ENCODE measurements around the gene ELMOD3. TPM values are rescaled to one million over a fixed set of nuclear protein-coding genes. Genes with fewer than 3 reads are reported as not detected.

The ELMOD3 gene
- total and polyA plus RNA-seq, 2 of the 8 experiments (the other 6 are each of a cell fraction or from before 2014, with no cell fraction given): 8.5 to 10.2 TPM

DNA sequence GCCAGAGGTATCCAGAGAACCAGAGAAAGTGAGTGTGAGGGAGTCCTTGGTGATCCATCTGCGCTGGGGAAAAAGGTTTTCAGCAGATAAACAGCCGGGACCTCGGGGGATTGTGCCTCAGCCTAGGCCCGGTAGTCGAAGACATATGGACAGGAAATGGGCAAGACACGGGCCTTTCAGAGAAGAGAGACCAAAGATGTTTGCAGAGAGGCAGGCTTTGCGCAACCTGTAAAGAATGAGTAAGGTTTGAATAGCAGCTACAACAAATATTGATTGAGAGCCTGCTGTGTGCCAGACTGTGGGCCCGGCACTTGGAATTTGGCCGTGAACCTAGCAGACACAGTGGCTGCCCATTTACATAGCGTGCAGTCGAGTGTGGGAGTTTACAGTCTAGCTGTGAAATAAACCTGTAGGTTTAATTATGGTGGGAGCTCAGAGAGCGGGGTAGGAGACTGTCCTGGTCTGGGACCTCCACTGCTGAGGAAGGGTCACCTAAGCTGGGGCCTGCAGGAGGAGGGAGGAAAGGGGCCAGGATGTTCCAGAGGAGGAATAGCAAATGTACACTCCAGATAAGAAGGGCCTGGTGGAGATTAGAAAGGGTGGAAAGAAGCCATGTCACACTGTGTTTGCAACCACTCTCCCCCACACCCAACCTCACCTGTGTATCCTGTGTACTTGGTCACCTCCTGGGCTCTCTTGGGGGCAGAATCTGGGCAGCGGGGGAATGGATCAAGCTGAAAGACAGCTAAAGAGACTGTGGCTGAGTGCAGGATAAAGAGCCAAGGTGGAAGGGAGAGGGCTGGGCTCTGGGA lies 66.9 kb downstream of the ELMOD3 start:
- Histone ChIP-seq H4K91ac (replicated peaks; ENCODE audit: insufficient read length, low read length) (peak overlapping the region; percentile 72), H3K9me3 (ENCODE audit: insufficient read depth in 2 of 2, low read depth in 1 of 2, low read length in 1 of 2) (no peaks in the 10 kb centered on the region), H3K23me2 (ENCODE audit: low read depth, low read length) (peaks cover 2% of the 10 kb centered on the region; the same call in 1 of the 2 replicates), H3K4me3 (ENCODE audit: extremely low read depth in 1 of 4, insufficient read depth in 2 of 4, low read depth in 3 of 4, low read length in 4 of 4) (no peak overlapping the region), H2BK15ac (ENCODE audit: low read length) (no peak overlapping the region), H2BK120ac (replicated peaks; ENCODE audit: low read depth, low read length) (no peak overlapping the region), H3K79me2 (ENCODE audit: control insufficient read depth in 1 of 2, insufficient read depth in 2 of 2, low read length in 2 of 2) (no peaks in the 10 kb centered on the region), H2AK5ac (ENCODE audit: low read depth, low read length) (no peak overlapping the region), H2BK12ac (ENCODE audit: low read depth, low read length) (peak overlapping the region; percentile 87; the same call in 1 of the 2 replicates), H3K79me1 (ENCODE audit: low read depth, low read length) (no peaks in the 10 kb centered on the region), H3K27ac (ENCODE audit: low read depth, low read length) (no peak overlapping the region), H3K23ac (ENCODE audit: insufficient read length) (no peak overlapping the region), H3K9ac (replicated peaks in 1 of 4; ENCODE audit: extremely low read depth in 1 of 4, low read depth in 3 of 4, low read length in 3 of 4) (no peak overlapping the region), H4K20me1 (replicated peaks in 1 of 2; ENCODE audit: control insufficient read depth in 1 of 2, insufficient read depth in 2 of 2, low read length in 2 of 2) (no peaks in the 10 kb centered on the region), H2BK20ac (ENCODE audit: low read length) (peak overlapping the region; percentile 61; the same call in 1 of the 2 replicates), H2AFZ (ENCODE audit: low read length) (0 out of 2 replicates have a peak overlapping the region, but pooled peaks have one; percentile 57), H3K4ac (replicated peaks; ENCODE audit: insufficient read length, low read depth, low read length) (peak overlapping the region; percentile 84), H2BK5ac (ENCODE audit: low read depth, low read length) (0 out of 2 replicates have a peak overlapping the region, but pooled peaks have one; percentile 26), H4K5ac (ENCODE audit: insufficient read length, low read depth, low read length) (no peak overlapping the region), H3K14ac (ENCODE audit: insufficient read length) (no peak overlapping the region), H3K4me1 (replicated peaks in 1 of 4; ENCODE audit: control insufficient read depth in 3 of 4, insufficient read depth in 4 of 4, low read length in 3 of 4) (peaks cover 0 to 20% (median 13%) of the 10 kb centered on the region in 4 experiments; a peak in 6 of 7 replicates), H3K18ac (ENCODE audit: extremely low read depth, low read length) (0 out of 2 replicates have a peak overlapping the region, but pooled peaks have one; percentile 71), H4K8ac (ENCODE audit: extremely low read depth, insufficient read depth, low read length) (peak overlapping the region; percentile 54; the same call in 1 of the 2 replicates), H3K56ac (replicated peaks; ENCODE audit: insufficient read length, low read depth, low read length) (no peak overlapping the region), H3K4me2 (ENCODE audit: insufficient read depth in 1 of 2, low read depth in 2 of 2, low read length in 2 of 2) (peak overlapping the region in 1 of 2 experiments; percentile 27; a peak in 1 of 4 replicates), H3K36me3 (ENCODE audit: control insufficient read depth in 2 of 4, insufficient read depth in 4 of 4, low read length in 3 of 4) (no peaks in the 10 kb centered on the region), H3K27me3 (replicated peaks in 1 of 4; ENCODE audit: control insufficient read depth in 3 of 4, extremely low read depth in 1 of 4, insufficient read depth in 3 of 4, low read length in 3 of 4) (peaks cover 0 to 2% (median 0%) of the 10 kb centered on the region in 4 experiments; a peak in 1 of 7 replicates)
- CTCF ChIA-PET (ENCODE audit: partially characterized antibody): interaction anchor here (0.5 to 15.1 kb wide), 43 partner anchors 9 to 739 kb away, joined by 3 to 259 read pairs (median 5); partner anchors contain the start of genes C2orf68, CAPG, MAT2A and RNF181
- DNase-seq (ENCODE audit: low read depth in 1 of 2, low spot score in 2 of 2) (no peak), FAIRE-seq (no peak)
- POLR2A ChIA-PET (ENCODE audit: partially characterized antibody): interaction anchor here (1.2 to 55.3 kb wide), 5 partner anchors 9 to 126 kb away, joined by 4 to 1889 read pairs (median 5); partner anchors contain the start of genes GGCX and MAT2A
- no peak for TF ChIP-seq EGR1 (IDR thresholded peaks at IDR 0.05; ENCODE audit: borderline replicate concordance, low read depth, low read length)
- 81% methylated on average over 13 of the region's 13 CpGs; no CpG with 5 or more reads in 1 of the 2 experiments for WGBS, 2 experiments (ENCODE audit: extremely low coverage in 1 of 2, insufficient coverage in 1 of 2, insufficient read length in 1 of 2, insufficient replicate concordance in 2 of 2, low coverage in 1 of 2, low lambda C conversion rate in 2 of 2, missing lambda C conversion rate in 1 of 2)

Measured in H1 (cell line).